NOMO-1 treated with dmso at 0.1 percent for 144 hours (cell line): ENCODE measurements around the gene SYDE1.
"Not testable (repeated sequence)": the region's sequence is repeated elsewhere in the genome, so short reads cannot be mapped to it uniquely, and the experiment has no call there.

Source experiments
- DNase-seq: peaks from one replicate; lab custom pipeline; 2025; ENCODE audit not compliant: unreplicated experiment; lab: John Stamatoyannopoulos, UW

The SYDE1 gene, protein sequence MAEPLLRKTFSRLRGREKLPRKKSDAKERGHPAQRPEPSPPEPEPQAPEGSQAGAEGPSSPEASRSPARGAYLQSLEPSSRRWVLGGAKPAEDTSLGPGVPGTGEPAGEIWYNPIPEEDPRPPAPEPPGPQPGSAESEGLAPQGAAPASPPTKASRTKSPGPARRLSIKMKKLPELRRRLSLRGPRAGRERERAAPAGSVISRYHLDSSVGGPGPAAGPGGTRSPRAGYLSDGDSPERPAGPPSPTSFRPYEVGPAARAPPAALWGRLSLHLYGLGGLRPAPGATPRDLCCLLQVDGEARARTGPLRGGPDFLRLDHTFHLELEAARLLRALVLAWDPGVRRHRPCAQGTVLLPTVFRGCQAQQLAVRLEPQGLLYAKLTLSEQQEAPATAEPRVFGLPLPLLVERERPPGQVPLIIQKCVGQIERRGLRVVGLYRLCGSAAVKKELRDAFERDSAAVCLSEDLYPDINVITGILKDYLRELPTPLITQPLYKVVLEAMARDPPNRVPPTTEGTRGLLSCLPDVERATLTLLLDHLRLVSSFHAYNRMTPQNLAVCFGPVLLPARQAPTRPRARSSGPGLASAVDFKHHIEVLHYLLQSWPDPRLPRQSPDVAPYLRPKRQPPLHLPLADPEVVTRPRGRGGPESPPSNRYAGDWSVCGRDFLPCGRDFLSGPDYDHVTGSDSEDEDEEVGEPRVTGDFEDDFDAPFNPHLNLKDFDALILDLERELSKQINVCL

DNA sequence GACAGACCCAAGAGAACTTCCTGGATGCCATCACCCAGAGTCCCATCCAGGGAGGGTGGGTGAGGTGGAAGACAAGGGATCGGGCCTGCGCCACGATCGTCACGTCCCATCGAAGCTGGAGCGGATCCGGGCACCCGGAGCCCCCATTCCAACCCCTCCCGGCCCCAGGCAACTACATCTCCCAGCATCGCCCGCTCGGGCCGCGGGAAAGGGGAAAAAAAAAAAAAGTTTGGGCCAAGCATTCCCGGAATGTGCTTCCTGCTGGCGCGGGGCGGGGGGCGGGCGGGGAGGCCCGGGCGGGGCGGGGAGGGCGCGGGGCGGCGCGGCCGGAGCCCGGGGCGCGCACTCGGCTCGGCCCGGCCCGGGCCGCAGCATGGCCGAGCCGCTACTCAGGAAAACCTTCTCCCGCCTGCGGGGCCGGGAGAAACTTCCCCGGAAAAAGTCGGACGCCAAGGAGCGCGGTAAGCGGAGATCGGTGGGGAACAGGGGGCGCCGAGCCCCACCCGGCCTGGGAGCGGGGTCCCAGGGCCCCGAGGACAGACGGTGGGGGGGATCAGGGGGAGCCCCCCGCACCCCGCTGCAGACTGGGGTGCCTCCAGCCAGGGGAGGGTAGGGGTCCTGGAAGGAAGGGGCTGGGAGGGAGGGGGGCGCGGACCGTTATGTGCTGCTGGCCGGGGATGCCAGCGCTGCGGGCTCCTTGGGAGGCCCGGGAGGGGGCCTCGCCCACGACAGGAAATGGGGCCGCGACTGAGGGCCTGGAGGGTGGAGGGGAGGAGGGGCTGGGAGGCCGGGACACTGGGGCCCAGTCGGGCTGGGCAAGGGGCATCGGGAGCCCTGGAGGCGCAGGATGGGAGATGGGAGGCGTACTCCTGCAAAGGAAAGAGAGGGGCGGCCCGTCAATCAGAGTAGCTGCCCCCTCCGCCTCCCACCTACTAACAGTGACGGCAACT, at the start of gene SYDE1:
Gene SYDE1, plus strand, starts transcription at position 341 of the 950 bp plus-strand sequence. Its CDS starts 33 bp downstream, at position 374.
- DNase-seq: no peak

DNA sequence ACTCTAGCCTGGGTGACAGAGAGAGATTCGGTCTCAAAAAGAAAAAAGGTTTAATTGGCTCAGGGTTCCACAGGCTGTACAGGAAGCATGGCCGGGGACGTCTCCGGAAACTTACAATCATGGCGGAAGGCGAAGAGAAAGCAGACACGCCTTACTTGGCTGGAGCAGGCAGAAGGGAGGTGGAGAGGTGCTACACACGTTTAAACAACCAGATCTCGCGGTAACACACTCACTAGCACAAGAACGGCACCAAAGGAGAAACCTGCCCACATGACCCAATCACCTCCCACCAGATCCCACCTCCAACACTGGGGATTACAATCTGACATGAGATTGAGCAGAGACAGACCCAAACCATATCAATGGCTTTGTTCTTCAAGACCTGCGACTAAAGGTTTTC, 45.2 kb upstream of the SYDE1 start:
- no peak for DNase-seq

DNA sequence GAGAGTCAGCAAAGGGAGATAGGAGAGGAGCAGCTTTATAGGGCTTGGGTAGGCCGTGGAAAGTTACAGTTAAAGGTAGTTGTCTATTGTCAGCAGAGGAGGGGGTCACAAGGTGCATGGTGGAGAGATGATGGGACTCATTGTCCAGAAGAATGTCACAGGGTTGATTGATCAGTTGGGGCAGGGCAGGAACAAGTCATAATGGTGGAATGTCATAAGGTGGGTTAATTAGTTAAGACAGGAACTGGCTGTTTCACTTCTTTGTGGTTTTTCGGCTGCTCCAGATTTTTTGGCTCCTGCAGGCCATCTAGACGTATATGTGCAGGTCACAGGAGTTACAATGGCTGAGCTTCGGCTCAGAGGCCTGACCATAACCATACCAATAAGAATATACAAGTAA, 36.8 kb upstream of the SYDE1 start:
- not testable (repeated sequence) for DNase-seq

DNA sequence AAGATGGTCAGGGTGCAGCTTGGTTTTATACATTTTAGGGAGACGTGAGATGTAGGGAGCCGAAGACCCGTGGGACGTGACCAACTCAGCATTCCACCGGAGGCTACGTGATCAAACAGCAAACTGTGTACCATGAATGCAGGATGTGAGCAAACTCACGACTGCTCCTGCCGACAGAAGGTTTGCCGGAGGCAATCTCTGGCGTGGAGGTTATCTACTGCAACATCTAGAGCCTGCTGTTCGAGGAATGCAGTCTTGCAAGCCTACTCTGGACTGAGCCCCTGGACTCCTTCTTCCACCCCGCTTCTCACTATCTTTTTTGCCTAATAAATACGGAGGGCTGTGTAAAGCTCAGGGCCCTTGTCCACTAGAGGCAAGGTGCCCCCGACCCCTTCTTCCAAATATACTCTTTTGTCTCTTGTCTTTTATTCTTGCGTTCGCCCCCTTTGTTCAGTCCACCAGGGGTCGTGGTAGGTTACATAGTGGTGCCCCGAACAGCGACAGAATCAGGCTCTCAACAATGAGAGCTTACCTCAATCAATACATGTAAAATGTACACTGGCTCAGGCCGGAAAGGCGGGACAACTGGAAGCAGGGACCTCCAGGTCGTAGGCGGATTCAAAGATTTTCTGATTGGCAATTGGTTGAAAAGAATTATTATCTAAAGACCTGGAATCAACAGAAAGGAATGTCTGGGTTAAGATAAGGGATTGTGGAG, 34.1 kb upstream of the SYDE1 start:
- DNase-seq: no peak

DNA sequence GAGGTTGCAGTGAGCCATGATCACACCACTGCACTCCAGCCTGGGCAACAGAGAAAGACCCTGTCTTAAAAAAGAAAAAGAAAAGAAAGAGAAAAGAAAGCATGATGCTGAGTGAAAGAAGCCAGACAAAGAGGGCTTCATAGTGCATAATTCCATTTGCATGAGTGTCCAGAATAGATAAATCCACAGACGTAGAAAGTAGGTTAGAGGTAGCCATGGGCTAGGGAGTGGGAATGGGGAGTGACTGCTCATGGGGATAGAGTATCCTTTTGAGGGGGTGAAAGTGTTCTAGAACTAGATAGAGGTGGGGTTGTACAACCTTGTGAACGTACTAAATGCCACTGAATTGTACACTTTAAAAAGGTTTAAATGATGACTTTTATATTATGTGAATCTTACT, 32.8 kb upstream of the SYDE1 start:
- no peak for DNase-seq

DNA sequence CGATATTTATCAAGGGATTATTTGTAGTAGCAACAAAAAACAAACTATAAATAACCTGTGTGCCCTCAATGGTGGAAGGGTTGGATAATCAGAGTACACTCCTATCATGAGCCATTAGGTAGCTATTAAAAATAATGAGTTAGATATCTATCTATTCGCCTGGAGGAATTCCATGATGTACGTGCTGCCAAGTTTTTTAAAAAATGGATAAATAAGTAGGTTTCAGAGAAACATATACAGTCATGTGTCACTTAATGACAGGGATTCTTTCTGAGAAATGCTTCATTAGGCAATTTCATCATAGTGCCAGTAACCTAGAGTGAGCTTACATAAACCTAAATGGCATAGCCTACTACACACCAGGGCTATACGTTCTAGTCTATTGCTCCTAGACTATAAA, 31.4 kb upstream of the SYDE1 start:
- DNase-seq: no peak

DNA sequence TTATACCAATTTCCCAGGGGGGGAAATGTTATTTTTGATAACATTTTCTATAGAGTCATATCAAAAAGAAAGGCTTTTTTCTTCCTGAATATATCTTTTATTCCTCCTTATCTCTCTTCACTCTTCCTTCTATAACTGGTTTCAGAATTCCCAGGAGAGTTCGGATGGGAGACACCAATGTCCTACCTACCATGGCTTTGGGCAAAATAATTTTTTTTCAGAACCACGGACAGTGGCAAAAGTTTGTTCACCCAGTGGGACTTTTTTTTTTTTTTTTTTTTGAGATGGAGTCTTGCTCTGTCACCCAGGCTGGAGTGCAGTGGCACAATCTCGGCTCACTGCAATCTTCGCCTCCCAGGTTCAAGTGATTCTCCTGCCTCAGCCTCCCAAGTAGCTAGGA, 27.2 kb upstream of the SYDE1 start:
- DNase-seq: not testable (repeated sequence)

DNA sequence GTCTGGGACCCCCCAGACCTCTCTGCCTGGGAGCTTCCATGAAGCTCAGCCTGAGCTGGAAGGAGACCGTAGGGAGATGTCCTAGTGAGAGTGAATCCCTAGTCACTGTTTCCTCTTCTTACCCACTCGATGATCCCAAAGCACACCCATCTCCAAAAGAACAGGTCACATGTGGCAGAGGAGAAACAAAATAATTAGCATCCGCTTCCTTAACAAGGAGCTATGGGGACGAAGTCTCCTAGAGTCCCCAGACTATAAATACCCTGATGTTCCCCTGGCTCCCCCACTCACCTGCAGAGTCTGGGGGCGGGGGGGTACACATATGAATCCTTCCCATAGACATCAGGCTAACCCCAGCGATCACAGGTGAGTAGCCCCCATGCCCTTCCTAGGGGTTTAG, 25.3 kb upstream of the SYDE1 start, which contains the start of gene OR1I1:
Gene OR1I1, plus strand, starts transcription at position 301 of the 400 bp plus-strand sequence. CDS start 4,855 bp downstream, outside the sequence.
- DNase-seq: no peak

DNA sequence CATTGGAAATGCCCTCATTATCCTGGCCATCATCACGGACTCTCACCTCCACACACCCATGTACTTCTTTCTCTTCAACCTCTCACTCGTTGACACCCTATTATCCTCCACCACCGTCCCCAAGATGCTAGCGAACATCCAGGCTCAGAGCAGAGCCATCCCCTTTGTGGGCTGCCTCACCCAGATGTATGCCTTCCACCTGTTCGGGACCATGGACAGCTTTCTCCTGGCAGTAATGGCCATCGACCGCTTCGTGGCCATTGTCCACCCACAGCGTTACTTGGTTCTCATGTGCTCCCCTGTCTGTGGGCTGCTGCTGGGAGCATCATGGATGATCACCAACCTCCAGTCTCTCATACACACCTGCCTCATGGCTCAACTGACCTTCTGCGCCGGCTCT, 20.0 kb upstream of the SYDE1 start:
- no peak for DNase-seq

DNA sequence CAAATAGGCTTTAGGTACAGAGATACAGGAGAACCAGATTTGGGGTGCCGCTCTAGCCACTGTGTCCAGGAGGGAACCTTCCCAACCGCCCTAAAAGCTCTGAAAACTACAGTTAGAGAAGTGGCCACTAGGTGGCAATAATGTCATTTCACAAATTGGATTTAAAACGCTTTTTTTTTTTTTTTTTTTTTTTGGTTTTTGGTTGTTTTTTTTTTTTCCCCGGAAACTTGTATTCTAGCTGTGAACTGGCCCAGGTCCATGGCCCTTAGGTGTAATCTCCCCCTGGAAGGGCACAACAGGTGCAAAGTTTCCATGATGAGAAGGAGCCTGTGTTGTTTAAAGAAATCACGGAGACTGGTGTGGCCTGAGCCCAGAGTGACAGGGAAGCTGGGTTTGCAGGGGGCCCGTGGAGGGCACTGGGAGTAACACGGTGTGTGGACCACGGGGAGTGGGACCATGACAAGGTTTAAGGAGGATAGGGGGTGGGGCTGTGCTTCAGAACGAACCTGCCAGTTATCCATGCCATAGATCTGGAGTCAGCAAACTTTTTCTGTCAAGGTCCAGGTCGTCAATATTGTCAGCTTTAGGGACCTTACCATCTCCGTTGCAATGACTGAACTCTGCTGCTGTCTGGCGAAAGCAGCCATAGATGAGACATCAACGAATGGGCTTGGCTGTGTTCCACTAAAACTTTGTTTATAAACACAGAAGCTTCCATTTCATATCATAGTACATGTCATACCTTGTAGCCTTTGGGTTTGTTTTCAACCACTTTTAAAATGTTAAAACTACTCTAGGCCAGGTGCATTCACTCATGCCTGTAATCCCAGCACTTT, 15.1 kb upstream of the SYDE1 start:
- peak; percentile 47 for DNase-seq

DNA sequence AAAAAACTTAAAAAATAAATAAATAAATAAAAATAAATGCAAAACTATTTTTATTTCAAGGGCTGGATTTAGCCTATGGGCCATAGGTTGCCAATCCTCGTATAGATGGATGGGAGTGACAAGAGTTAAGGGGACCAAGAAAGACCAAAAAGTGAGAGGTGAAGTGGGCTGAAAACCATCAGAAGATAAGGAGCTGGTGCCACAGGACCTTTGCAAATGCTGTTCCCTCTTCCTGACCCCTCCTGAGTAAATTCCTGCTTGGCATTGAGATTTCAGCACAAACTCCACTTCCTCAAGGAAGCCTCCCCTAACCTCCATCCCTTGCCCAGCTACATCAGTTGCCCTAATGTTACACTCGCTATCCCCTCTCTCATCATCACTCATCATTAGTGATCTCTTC, 14.2 kb upstream of the SYDE1 start:
- DNase-seq: no peak

DNA sequence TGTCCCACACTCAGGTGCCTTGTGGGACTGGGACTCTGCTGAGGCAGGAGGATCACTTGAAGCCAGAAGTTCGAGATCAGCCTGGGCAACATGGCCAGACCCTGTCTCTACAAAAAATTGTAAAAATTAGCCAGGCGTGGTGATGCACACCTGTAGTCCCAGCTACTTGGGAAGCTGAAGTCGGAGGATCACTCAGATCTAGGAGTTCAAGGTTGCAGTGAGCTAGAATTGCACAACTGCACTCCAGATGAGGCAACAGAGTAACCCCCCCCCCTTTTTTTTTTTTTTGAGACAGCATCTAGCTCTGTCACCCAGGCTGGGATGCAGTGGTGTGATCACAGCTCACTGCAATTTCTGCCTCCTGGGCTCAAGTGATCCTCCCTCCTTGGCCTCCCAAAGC, 11.0 kb upstream of the SYDE1 start:
- DNase-seq: no peak

DNA sequence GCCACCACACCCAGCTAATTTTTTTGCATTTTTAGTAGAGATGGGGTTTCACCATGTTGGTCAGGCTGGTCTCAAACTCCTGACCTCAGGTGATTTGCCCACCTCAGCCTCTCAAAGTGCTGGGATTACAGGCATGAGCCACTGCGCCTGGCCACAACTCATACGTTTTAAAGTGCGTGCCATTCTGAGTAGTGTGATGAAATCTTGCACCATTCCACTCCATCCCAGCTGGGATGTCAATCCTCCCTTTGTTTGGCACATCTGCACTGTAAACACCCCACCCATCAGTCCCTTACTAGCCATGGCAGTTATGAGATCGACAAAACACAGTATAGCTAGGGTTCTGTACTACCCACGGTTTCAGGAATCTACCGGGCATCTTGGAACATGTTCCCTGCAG, 9.2 kb upstream of the SYDE1 start:
- not testable (repeated sequence) for DNase-seq

DNA sequence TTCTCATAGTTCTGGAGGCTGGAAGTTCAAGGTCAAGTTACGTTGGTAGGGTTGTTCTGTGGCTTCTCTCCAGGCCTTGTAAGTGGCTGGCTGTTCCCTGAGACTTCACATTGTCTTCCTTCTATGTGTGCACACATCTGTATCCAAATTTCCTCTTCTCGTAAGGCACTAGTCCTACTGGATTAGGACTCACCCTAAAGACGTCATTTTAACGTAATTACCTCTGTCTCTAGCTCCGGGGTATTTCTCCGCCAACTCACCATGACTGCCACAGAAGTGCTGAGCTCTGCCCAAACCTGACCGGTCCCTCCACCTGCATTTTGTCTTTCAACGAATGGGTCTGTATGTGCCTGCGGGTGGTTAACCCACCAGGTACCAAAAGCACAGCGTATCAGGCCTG, 8.7 kb upstream of the SYDE1 start:
- DNase-seq: no peak

DNA sequence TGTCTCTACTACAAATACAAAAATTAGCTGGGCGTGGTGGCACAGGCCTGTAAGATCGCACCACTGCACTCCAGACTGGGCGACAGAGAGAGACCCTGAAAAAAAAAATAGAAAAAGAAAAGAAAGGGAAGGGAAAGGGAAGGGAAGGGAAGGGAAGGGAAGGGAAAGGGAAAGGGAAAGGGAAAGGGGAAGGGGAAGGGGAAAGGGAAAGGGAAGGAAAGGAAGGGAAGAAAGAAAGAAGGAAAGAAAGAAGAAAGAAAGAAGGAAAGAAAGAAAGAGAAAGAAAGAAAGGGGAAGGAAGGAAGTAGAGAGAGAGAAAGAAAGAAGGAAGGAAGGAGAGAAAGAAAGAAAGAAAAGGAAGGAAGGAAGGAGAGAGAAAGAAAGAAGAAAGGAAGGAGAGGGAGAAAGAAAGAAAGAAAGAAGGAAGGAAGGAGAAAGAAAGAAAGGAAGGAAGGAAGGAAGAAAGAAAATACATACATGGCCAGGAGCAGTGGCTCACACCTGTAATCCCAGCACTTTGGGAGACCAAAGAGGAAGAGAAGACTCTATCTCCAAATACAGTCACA, 8.1 kb upstream of the SYDE1 start:
- DNase-seq: no peak

DNA sequence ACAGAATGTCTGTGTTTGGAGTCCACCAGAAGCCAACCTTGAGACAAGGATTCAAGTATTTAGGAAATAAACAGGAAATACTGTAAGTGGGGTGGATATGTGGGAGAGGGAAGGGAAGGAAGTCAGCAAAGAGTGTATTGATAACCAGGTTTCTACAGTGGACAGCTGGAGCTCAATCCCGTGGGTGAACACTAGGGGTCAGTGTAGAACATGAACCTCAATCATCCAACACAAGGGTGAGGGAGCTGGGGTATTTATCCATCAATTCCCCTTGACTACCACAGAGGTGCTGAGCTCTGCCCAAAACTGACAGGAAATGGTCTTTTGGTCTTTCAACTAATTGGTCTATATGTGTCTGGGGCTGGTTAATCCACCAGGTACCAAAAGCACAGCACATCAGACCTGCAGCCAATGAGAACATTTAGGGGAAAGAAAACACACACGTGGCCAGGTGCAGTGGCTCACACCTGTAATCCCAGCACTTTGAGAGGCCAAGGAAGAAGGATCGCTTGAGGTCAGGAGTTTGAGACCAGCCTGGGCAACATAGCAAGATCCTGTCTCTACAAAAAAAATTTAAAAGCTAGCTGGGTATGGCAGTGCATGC, 5.6 kb upstream of the SYDE1 start:
- DNase-seq: no peak

DNA sequence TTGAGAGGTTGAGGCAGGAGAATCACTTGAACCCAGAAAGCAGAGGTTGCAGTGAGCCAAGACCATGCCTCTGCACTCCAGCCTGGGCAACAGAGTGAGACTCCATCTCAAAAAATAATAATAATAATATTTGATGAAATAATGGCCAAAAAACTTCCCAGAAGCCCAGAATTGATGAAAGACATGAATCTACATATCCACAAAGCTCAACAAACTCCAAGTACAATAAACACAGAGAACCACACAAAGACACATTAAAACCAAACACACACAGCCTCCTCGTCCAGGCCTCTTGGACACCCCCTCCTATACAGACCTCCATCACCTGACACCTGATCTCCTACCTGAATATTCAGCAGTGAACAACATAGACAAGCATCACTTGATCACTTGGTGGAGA, 3.2 kb upstream of the SYDE1 start:
- DNase-seq: no peak

DNA sequence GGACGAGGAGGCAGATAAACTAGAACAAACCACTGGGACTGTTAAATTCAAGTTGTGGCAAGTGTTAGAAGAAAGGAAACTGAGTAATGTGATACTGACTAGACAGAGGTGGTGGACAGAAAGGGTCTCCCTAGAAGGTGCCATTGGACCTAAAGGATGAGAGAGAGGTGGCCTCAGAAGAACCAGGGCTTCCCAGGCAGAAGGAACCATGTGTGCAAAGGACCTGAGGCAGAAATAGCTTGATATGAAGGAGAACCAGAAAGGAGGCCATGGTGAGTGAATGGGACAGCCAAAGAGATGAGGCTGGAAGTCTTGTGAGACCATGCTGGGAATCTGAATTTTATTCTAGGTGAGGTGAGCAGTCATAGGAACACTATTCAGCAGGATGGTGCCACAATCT, 2.8 kb upstream of the SYDE1 start:
- DNase-seq: no peak

DNA sequence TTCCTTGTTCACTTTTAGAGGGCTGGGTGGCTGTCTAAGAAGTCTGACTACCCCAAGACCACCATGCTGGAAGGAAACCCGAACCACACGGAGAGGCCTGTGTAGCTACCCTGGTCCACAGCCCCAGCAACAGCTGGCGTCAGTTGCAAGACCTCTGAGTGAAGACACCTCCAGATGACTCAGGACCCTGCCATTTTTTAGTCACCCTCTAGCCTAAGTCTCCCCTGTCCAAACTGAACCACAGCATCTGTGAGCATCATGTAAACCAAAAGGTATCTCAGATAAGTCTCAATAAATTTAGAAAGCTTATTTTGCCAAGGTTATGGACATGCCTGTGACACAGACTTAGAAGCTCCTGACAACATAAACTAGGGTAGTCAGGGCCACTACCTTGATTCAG, 2.2 kb upstream of the SYDE1 start:
- DNase-seq: no peak
